GM21528 (cell line): ENCODE data around the gene ZDHHC24.
"Not testable (repeated sequence)": the region's sequence is repeated elsewhere in the genome, so short reads cannot be mapped to it uniquely, and the experiment has no call there.

ENCODE experiments used
- ATAC-seq: cut with Tn5 transposase; IDR thresholded peaks from one replicate; pipeline ENCODE4 v1.9.1; 2021; ENCODE audit warnings: mild to moderate bottlenecking, moderate library complexity; ENCODE audit not compliant: unreplicated experiment, low FRiP score

Gene ZDHHC24

DNA sequence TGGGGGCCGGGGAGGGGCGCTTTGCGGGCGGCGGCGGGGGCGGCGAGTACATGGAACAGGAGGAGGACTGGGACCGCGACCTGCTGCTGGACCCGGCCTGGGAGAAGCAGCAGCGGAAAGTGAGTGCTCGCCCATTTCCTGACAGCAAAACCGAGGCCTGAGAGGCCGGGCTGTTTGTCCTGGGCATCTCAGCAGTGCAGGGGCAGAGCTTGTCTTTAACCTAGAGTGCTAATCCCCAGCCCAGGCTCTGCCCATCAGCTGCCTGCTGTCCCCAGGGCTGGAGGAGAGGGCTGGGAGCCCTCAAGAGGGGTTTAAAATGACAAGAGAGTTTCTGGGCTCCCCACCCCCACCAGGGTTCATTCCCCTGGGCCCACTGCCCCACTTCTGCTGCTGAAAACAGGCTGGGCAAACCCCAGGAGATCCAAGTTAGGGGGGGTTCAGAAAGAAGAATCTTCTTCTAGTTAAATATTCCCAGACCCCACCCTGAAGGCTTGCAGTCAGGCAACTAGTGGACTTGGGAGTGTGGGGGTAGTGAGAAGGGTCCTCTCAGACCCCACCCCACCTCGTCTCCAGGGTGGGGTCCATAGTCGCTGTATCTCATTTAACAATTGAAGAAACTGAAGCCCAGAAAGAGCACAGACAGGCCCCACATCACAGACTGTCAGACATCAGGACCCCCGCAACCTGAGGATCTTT, 1.3 kb upstream of the ZDHHC24 start:
- no peak for ATAC-seq

DNA sequence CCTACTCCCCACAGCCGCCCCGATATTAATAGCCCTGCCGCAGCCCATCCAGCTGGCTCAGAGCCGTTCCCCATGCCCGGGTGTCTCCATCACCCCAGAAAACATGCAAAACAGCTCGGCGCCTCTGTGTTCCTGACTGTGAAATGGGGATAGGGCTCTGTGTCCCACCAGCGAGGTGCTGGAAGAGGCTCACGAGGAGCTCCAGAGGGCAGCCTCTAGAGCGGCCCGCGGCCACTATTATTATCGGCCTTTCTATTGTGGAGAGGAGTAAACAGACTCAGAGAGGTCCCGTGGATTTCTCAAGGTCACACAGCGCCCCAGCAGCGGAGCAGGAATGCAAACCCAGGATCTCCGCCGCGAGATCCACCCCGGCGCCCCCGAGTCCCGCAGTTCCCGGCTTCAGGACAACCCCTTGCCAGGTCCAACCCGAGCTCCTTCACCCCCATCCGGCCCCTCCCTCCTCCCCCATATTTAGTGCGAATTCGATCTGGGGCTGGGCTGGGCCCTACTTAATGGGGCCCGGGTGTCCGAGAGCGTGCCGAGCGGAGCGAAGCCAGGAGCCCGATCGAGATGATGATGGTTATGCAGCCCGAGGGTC, 619 bp upstream of the ZDHHC24 start, which contains the start of gene ACTN3:
Gene ACTN3, plus strand, starts transcription at position 536 of the 598 bp plus-strand sequence. Its CDS starts 35 bp downstream, at position 571.
- no peak for ATAC-seq

DNA sequence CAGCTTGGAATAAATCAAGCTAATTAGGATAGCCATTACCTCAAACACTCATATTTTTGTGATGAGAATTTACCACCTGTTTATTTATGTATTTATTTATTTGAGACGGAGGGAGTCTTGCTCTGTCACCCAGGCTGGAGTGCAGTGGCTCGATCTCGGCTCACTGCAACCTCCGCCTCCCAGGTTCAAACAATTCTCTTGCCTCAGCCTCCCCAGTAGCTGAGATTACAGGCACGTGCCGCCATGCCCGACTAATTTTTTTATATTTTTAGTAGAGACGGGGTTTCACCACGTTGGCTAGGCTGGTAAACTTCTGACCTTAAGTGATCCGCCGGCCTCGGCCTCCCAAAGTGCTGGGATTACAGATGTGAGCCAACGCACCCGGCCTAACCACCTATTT, 896 bp downstream of the ZDHHC24 start:
- not testable (repeated sequence) for ATAC-seq

DNA sequence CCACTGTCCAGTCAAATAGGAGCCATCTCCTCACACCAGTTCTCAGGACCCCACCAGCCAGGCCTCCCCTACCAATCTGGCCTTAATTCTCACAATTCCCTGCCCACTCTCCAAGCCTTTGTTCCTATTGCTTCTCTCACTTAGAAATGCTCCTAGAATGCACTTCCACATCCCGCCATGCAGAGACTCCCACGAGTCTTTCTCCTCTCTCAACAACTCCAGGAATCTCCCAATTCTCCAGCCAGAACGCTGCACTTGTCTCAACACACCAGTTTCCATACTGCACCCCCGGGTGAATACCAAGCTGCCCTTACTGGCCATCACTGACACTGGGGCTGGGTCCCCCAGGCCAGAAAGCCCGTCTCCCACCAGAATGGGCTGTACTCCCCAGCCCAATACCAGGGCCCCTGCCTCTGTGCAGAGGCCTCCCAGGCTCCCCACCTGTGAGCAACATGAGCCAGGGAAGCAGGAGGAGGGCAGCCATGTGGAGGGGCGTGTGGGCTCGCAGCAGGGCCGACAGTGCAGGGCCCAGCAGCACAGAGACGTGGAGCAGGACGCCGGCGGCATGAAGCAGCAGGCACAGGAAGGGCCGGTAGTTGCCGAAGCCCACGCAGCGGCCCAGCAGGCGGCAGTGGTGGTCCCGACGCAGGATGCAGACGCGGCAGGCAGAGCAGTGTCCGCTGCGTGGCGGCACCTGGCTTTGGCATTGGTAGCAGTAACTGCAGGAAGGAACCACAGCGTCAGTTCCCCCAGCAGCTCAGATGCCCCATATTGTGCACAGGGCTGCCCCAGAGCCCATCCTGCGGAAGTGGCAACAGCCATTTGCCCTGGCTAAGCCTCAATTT, 2.4 kb downstream of the ZDHHC24 start:
- ATAC-seq, result peak; percentile 39

DNA sequence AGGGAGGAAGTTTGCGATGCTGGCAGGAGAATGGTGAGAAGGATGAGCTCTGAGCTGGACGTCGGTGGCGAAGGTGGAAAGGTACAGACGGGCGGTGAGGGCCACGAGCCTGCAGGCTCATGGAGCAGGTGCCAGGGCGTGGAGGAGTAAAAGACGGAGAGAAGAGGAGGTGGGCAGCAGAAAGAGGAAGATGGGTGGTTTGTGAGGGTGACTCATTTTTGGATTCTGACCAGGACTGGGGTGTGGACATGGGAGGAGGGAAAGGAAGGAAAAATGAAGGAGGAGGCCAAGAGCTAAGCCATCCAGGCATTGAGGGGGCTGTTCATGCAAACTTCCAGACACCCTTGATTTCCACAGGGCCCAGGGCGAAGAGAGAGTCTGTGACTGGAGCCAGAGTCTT, 3.5 kb downstream of the ZDHHC24 start:
- ATAC-seq, result no peak

DNA sequence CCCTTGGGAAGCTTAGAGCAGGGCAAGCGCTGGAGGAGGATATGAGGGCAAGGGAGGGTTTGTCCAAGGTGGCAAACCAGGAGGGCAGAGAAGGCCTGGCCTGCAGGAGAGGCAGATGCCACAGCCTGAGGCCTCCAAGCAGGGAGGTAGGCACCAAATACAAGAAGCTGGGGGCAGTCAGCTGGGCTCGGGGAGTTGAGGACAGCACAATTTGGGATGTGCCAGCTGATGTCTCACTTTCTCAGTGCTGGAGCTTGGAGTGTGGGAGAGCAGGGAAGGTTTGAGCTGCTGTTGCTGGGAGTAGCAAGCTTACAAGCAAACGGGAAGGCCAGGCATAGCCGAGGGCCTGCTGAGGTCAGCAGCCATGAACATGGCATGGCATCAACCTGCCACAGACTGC, 4.0 kb downstream of the ZDHHC24 start:
- no peak for ATAC-seq

DNA sequence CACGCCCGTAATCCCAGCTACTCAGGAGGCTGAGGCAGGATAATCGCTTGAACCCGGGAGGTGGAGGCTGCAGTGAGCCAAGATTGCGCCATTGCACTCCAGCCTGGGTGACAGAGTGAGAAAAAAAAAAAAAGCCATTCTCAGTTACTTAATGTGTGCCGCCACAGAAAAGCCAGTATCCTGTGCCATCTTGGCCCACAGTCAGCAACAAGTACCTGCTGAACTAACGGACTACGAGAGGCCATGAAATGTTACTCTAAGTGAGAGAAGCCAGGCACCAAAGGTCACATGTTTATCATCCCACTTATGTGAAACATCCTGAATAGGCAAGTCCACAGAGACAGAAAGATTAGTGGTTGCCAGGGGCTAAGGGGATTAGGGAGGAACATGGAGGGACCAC, 5.2 kb downstream of the ZDHHC24 start:
- not testable (repeated sequence) for ATAC-seq

DNA sequence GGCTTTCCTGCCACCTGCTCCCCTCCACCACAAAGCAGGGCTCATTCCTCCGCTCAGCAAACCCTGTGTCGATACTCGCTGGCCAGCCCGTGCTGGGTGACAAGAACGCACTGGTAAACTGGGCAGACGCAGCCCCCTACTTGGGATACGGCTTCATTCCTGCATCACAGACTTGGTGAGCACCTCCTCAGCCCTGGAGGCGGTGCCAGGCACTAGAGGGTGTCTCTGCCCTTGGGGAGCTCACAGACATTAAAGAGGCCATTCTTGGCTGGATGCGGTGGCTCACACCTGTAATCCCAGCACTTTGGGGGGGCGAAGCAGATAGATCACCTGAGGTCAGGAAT, 6.0 kb downstream of the ZDHHC24 start:
- no peak for ATAC-seq

DNA sequence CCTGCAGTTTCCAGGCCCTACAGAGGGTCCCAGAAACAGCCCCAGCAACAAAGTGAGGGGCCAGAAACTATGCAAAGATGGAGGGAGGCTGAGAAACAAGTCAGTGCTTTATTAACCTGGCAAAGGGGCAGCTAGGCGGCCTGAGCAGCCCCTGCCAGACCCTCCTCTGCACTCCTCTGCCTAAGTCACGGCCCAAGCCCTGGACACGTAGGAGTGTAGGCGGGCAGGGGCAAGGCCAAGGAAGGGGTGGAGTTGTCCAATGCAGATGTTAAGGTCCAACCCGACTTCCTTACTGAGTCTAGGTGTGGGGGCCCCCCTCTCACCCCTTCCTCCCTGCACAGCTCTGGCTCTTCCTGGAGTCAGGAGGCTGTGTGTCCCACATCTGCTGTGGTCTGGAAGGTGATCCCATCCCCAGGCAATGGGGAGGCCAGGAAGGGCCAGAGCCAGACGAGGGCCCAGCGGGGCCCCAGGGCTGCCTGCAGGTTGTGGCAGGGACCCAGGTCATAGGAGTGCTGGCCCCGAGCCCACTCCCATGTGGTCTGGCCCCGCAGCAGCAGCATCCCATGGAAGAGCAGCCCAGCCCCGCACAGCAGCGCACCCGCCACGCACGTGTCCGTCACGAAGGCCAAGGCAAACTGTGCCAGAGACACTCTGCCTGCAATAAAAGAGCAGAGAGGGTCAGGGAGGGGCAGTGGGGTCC, 6.5 kb downstream of the ZDHHC24 start:
- no peak for ATAC-seq

DNA sequence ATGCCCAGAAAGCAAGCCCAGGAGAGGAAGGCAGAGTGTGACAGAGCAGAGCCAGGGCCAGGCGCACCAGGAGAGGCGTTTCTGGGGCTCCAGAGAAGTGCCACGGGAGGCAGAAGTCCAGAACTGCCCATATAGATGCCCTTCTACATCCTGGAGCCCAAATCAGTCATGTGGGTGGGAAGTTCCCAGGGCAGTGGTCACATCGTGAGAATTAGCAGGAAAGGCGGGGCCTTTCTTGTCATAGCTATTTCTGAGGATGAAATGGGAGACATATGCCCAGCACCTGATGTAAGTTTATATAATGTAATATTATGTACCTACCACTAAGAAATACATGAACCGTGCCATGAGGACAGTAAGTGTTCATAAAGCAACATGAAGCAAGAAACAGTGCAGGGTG, 13.1 kb downstream of the ZDHHC24 start:
- ATAC-seq, result no peak

DNA sequence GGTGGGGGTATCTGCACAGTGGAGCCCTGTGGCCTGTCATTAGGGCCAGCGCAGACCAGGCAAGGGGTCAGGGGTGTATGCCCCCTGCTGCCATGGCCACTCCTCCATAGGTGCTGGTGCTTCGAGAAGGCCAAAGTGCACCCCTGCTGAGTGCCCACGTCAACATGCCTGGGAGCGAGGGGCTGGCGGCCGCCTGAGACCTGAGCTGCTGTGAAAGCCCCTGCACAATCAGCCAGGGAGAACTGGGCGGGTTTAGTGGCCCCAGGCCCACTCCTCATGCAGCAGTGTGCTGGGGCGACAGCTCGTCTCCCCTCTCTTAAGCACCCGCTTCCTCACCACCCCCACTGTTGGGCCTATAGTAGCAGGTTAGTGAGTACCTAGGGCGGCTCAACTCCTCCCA, 14.0 kb downstream of the ZDHHC24 start:
- ATAC-seq, result no peak

DNA sequence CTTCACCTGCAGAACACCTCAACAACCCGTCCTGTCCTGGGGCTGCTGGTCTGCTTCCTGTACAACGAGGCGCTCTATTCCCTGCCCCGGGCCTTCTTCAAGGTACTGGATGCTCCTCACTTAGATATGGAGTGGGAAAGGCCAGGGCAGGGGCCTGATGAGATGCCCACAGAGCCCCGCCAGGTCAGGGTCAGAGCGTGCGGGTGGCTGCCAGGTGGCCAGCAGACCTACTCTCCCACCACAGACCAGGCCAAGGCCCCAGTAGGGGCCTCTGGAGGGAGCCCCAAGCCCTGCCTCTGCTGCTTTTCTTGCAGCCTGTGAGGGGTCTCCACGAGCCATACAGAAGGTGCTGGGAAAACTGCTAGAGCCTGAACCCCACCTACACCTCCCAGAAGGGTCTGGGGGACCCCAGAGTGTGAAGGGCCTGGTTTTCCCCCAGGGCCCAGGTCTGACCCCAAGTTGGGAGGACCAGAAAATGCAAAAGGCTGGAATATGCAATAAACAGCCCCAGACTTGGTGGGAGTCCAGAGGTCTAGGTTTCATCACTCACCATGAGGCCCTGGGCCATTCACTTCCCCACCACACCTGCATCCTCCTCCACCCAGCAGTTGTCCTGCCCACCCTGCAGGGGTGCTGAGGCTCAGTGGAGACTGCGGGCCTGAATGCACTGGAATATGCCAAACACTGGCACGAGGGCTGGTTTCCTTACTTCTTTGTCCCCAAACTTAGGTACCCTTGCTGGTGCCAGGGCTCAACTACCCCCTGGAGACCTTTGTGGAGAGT, 14.7 kb downstream of the ZDHHC24 start:
- no peak for ATAC-seq

DNA sequence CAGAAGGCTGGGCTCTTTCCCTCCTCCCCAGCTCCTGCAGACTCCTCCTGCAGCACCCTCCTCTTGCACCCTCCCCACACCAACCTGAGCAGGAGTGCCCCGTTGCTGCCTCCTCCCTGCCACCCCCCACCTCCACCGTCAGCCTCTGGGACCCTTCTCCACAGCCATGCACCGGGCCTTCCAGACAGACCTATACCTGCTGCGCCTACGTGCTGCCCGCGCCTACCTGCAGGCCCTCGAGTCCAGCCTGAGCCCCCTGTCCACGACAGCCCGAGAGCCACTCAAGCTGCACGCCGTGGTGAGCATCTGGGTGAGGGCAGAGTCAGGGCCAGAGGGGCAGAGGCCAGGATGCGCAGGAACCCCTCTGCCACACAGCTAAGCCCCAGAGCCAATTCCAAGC, 16.2 kb downstream of the ZDHHC24 start:
- no peak for ATAC-seq

DNA sequence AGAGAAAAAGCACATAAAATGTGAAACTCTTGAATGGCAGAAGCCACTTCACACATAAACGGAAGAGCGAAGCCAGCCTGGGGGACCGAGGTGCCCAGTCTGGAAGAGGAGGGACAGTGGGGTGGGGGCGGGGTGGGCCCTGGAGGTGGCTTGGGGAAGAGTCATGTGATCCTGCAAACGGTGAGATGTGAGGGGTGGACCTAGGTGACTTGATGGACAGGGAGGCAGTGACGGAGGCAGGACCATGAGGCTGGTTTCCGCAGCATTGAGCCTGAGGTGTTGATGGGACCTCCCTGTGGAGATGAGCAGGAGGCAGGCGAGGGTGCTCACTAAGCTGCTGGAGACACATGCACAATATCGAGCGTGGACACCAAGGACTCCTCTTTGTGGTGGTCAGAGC, 16.8 kb downstream of the ZDHHC24 start:
- no peak for ATAC-seq

DNA sequence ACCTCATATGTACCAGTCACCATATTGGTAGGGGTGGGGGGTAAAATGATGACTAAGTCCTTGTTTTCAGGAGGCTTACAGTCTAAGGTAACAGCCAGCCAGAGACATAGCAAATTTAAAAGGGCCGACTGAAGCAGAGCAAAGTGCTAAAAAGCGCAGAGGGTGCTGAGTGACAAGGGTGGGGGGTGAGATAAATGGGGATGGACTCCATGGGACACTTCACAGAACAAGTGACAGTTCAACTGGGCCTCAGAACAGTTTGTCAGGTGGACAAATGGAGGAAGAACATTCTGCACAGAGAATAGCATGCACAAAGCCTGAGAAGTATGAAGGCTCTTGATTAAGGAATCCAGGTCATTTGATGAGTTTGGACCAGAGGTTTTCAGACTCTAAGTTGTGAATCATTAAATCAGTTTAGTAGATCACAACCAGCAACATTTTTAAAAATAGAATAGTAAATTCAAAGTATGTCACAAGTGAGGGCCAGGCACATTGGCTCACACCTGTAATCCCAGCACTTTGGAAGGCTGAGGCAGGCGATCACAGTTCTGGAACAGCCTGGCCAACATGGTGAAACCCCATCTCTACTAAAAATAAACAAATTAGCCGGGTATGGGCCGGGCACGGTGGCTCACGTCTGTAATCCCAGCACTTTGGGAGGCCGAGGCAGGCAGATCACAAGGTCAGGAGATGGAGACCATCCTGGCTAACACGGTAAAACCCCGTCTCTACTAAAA, 21.4 kb downstream of the ZDHHC24 start:
- no peak for ATAC-seq

DNA sequence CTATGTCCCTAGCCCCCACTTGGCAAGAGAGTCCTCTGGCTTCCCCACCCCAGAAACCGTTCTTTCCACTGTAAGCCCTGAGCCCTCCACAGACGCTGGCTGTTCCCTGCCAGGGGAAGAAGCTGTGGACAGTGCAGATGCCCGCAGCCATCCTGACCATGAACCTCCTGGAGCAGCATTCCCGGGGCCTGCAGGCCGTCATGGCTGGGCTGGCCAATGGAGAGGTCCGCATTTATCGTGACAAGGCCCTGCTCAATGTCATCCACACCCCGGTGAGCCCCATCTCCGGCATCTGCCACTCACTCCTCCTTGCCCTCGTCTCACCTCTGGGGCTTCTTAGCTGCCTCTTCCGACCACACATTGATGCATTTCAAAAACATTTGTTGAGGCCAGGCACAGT, 22.2 kb downstream of the ZDHHC24 start:
- ATAC-seq, result no peak

DNA sequence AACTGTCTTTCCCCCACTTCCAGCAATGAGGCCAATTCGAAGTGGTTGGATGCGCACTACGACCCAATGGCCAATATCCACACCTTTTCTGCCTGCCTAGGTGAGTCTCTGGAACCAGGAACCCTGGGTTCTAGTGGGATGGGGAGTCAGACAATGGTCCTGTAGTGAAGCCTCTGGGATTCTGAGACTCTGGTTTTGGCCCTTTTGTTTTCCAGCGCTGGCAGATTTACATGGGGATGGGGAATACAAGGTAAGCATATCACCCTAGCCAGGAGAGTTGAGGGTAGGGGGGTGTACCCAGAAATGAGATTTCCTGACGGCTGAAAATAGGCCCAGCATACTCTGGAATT, 34.9 kb downstream of the ZDHHC24 start:
- ATAC-seq, result no peak

DNA sequence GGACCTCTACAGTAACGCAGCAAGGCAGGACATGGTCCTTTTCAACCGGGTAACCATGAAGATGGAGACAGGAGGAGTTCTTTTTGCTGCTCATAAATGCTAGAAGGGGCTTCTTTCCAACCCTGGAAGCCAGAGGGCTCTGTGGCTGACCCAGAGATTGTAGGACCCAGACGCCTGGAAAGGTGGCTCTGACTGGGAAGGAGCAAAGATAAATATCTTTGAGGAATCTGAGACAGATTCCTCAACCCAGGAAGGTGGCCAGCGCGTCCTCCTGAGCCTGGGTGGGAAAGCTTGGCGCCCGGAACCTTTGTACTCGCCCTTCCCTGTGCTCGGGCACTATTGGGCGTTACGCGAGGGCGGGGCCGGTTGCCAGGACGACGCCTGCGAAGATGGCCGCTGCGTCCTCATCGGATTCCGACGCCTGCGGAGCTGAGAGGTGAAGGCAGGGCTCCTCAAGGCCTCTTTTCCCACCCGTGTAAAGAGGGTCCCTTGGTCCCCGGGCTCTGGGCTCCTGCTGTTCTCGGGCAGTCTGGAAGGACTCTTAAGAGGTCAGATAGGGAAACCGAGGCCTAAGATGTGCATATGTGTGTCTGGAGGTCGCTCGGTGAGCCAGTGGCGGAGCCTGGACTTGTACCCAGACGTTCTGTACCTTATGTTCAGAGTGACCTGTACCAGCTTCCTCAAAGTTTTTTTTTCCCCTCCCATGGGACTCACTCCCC, 35.4 kb downstream of the ZDHHC24 start, which contains the start of gene BBS1:
Gene BBS1, plus strand, starts transcription at position 365 of the 719 bp plus-strand sequence. Its CDS starts 25 bp downstream, at position 390.
- ATAC-seq, result peak; percentile 65

DNA sequence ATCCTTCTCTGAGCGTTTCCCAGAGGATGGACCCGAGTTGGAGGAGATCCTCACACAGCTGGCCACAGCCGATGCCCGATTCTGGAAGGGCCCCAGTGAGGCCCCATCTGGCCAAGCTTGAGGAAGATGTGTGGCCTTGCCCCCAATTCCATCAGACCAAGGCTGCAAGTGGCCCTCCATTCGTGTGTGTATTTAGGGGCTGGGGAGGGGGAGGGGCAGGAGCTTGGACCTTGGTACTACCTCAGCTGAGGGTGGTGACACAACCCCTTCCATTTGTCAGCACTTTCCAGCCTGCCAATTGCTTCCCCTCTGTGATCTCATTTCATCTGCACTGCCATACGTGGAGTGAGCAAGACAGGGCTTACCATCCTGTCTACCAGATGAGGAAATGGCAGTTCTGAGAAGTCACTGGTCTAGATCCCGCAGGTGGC, 36.7 kb downstream of the ZDHHC24 start:
- no peak for ATAC-seq
